GM10248 (cell line): Measurements from ENCODE around the gene ADRA2B.

Source experiments
- CTCF ChIA-PET: fragments of 300-600 bp; sonication (Branson Sonifier 250); formaldehyde crosslinking; extraction: SDS; loops from one replicate; lab custom pipeline; 2021; ENCODE audit warnings: antibody characterized with exemption; lab: Yijun Ruan, JAX
- POLR2A ChIA-PET: fragments of 350-650 bp; sonication (Branson Sonifier 250); formaldehyde crosslinking; extraction: SDS; loops from one replicate; lab custom pipeline; 2020; ENCODE audit warnings: antibody characterized with exemption; lab: Yijun Ruan, JAX
- DNase-seq: peaks from one replicate; pipeline ENCODE4 v3.0.0; 2012; ENCODE audit errors: extremely low spot score
- TF ChIP-seq, protein P1 (sequence below): IDR thresholded peaks from 2 replicates; pipeline ENCODE4 v1.5.1; 2012; ENCODE audit warnings: mild to moderate bottlenecking, low read depth; ENCODE audit errors: extremely low read depth, missing control alignments, control extremely low read depth

Gene ADRA2B

DNA sequence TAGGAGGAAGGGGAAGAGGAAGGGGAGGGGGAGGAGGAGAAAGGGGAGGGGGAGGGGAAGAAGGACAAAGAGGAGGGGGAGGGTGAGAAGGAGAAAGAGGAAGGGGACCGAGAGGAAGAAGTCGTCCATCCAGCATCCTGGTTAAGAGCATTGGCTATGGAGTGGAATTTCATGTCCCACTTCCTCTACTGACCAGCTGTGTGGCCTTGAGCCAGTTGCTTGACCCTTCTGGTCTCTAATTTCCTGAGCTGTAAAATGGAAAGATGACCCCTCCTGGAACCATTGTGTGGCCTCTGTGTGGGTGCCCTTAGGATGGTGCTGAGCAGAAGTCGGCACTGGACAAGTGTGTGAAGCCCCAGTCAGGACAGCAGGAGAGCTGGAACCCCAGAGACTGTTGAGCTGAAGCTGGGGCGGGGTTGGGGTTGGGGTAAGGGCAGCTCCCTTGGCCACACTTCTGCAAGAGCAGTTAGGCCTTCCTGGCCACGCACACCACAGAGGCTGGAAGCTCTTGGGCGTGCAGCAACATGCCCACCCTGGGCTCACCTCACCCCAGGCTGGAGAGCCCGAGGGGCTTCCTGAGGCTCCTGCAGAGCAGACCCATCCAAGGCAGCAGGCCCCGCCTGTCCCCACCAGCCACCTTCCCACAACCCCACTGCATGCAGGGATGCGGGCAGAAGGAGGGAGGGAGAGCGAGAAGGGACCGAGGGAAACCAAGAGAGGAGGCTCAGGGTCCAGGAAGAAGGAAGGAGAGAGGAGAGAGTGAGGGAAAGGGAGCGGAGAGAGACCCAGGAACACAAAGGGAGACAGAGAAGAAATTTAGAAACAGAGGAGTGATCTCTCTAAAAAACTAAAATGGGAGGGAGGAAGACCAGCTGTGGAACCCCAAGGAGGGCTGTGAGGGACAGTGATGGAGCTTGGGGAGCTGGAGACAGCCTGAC, 16.2 kb downstream of the ADRA2B start:
- ChIA-PET CTCF (no interaction called here), POLR2A (no interaction called here)
- no peak for DNase-seq
- TF ChIP-seq, protein P1, sequence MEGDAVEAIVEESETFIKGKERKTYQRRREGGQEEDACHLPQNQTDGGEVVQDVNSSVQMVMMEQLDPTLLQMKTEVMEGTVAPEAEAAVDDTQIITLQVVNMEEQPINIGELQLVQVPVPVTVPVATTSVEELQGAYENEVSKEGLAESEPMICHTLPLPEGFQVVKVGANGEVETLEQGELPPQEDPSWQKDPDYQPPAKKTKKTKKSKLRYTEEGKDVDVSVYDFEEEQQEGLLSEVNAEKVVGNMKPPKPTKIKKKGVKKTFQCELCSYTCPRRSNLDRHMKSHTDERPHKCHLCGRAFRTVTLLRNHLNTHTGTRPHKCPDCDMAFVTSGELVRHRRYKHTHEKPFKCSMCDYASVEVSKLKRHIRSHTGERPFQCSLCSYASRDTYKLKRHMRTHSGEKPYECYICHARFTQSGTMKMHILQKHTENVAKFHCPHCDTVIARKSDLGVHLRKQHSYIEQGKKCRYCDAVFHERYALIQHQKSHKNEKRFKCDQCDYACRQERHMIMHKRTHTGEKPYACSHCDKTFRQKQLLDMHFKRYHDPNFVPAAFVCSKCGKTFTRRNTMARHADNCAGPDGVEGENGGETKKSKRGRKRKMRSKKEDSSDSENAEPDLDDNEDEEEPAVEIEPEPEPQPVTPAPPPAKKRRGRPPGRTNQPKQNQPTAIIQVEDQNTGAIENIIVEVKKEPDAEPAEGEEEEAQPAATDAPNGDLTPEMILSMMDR = no peak

DNA sequence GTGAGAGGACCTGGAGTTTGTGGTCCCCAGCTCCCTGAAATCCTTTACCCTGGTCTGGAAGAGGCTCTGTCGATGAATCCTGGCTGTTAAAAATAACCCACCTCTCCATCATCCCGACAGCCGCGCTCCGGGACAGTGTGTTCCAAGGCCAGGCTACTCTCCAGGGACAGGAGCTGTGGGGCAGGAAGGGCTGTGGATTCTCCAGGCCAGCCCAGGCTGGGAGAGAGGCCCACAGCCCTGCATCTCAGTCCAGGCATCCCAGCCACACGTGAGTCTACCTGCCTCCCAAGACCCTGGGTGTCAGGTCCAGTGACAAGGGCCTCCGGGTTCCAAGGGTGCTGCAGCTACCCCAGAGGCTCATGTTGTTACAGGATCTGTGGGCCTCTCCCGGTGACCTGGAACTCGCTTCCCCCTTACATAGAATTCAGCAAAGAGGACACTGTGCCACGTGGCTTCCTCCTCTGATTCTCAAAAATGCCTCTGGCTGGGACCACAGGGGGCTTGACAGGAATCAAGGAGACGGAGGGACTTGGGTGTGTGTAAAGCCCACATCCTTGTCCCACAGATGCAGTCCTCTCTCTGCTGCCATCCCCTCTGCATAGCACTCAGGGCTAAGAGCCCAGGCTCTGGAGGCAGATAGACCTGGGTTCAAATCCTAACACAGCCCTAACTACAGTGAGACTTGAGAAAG, 17.3 kb downstream of the ADRA2B start:
- POLR2A ChIA-PET = no interaction called here
- no peak for DNase-seq
- TF ChIP-seq, protein P1 = no peak
- CTCF ChIA-PET = interaction anchor here (1.0 to 1.4 kb wide), 2 partner anchors 9 to 18 kb away, joined by 3 to 4 read pairs; no protein-coding TSS in a partner anchor

DNA sequence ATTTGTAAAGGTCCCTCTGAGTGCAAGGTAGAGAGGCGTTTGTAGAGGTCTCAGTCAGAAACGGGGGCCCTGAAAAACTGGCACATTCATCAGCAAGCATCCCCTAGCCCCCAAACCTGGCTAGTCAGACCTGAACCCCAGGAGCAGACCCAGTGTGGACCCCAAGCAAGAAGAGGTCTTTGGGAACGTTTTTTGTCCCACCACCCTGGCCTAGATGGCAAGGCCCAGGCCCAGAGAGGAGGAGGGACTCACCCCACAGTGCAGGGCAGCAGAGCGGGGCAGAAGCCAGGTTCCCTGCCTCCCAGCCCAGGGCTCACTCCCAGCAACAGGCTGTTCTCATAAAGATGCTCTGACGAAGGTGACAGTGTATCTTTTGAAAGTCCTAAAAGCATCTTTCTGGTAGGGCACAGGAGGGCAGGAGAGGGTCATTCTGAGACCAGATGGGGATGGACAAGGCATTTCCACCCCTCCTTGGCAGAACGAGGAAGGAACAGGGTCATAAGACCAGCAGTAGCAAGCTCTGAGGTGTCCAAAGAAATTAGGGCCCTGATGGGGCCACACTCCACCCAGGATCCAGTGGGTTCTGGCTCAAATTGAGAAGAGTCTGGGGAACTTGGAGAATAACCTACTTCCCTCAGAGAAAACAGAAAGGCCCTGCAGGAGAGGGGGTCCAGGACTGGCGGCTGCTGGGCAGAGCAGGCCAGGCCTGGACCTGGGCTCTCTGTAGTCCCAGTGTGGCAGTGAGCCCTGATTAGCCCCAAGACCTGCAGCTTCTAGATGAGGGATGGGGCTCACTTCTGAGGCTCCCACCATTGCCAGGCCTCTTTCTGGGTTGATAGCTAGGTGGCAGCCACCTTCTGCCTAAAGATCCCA, 18.2 kb downstream of the ADRA2B start:
- TF ChIP-seq, protein P1 = no peak
- ChIA-PET CTCF (interaction anchor here (1.0 to 1.4 kb wide), 3 partner anchors 10 to 106 kb away, joined by 3 to 4 read pairs (median 3); no protein-coding TSS in a partner anchor), POLR2A (no interaction called here)
- no peak for DNase-seq

DNA sequence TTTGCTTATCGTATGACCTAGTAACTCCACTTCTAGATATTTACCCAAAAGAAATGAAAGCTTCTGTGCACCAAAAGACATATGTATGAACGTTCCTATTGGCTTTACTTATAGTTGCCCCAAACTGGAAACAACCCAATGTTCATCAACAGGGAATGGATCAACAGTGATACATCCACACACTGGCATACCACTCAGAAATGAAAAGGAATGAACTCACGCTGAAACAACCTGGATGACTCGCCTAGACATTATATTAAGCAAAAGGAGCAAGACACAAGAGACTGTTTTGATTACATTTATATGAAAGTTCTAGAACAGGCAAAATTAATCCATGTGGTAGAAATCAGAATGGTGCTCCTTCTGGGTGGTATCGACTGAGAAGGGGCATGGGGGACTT, 18.9 kb downstream of the ADRA2B start:
- TF ChIP-seq, protein P1 = no peak
- CTCF ChIA-PET = interaction anchor here (1.4 kb wide), 1 partner anchor 105 kb away, joined by 3 read pairs; no protein-coding TSS in a partner anchor
- POLR2A ChIA-PET = no interaction called here
- no peak for DNase-seq

DNA sequence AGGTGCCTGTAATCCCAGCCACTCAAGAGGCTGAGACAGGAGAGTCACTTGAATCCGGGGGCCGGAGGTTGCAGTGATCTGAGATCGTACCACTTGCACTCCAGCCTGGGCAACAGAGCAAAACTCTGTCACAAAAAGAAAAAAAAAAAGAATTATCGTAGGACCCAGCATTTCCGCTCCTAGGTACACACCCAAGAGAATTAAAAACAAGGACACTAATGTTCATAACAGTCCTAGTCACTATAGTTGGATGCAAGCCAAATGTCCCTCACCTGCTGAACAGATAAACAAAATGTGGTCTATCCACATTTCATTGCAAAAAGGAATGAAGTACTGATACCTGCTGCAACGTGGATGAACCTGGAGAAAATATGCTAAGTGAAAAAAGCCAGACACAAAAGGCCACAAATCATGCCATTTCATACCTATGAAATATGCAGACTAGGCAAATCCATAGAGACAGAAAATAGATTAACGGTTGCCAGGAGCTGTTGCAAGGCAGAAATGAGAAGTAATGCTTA, 21.2 kb downstream of the ADRA2B start:
- TF ChIP-seq, protein P1 = no peak
- ChIA-PET CTCF (no interaction called here), POLR2A (no interaction called here)
- DNase-seq = no peak
